GM21515 (cell line): Measurements from ENCODE around the gene PDE7B.

Source experiments
- ATAC-seq: cut with Tn5 transposase; IDR thresholded peaks from one replicate; pipeline ENCODE4 v1.9.1; 2021; ENCODE audit not compliant: unreplicated experiment

Gene PDE7B

GRCh38 chr6:136060052-136060451, 208.6 kb downstream of the PDE7B start:
- ATAC-seq: no peak

- ATAC-seq: no peak
Observed at GRCh38 chr6:136060759-136061158, 209.3 kb downstream of the PDE7B start.

GRCh38 chr6:136061701-136062100, 210.2 kb downstream of the PDE7B start:
- ATAC-seq: no peak

- ATAC-seq: no peak
Observed at GRCh38 chr6:136063096-136063495, 211.6 kb downstream of the PDE7B start.

GRCh38 chr6:136066005-136066404, 214.5 kb downstream of the PDE7B start:
- no peak for ATAC-seq

- ATAC-seq: no peak
Observed at GRCh38 chr6:136067731-136068341, 216.3 kb downstream of the PDE7B start.

- no peak for ATAC-seq
Observed at GRCh38 chr6:136069119-136069518, 217.6 kb downstream of the PDE7B start.

GRCh38 chr6:136070815-136071214, 219.3 kb downstream of the PDE7B start:
- no peak for ATAC-seq

GRCh38 chr6:136072691-136073090, 221.2 kb downstream of the PDE7B start:
- ATAC-seq: no peak

GRCh38 chr6:136073216-136073615, 221.7 kb downstream of the PDE7B start:
- ATAC-seq: no peak

GRCh38 chr6:136076496-136076895, 225.0 kb downstream of the PDE7B start:
- no peak for ATAC-seq

- ATAC-seq: no peak
Observed at GRCh38 chr6:136077834-136078576, 226.5 kb downstream of the PDE7B start.

- ATAC-seq: no peak
Observed at GRCh38 chr6:136079701-136080565, 228.4 kb downstream of the PDE7B start.

GRCh38 chr6:136083540-136083939, 232.0 kb downstream of the PDE7B start:
- no peak for ATAC-seq

- no peak for ATAC-seq
Observed at GRCh38 chr6:136084403-136084802, 232.9 kb downstream of the PDE7B start.

GRCh38 chr6:136085370-136086115, 234.0 kb downstream of the PDE7B start:
- no peak for ATAC-seq

- no peak for ATAC-seq
Observed at GRCh38 chr6:136086686-136087085, 235.2 kb downstream of the PDE7B start.

GRCh38 chr6:136087986-136088385, 236.5 kb downstream of the PDE7B start:
- no peak for ATAC-seq

- no peak for ATAC-seq
Observed at GRCh38 chr6:136088693-136089092, 237.2 kb downstream of the PDE7B start.

- no peak for ATAC-seq
Observed at GRCh38 chr6:136089876-136090275, 238.4 kb downstream of the PDE7B start.

- no peak for ATAC-seq
Observed at GRCh38 chr6:136090929-136091328, 239.4 kb downstream of the PDE7B start.
